ENCODE measurements around the gene PDHX. TPM values are rescaled to one million over a fixed set of nuclear protein-coding genes. Genes with fewer than 3 reads are reported as not detected.

PDHX gene
- total RNA-seq, 2 experiments from 2014 or later: 17.3 to 17.4 TPM

- no peak overlapping the region for H3K4me3 Mint-ChIP-seq
- no peaks in the 10 kb centered on the region for H3K4me1 ChIP-seq (ENCODE audit: insufficient read depth, low read length)
- peaks cover 6% of the 10 kb centered on the region for H3K4me1 Mint-ChIP-seq (ENCODE audit: low read depth)
- H3K4me3 ChIP-seq (ENCODE audit: low read length): no peak overlapping the region
- H3K27ac ChIP-seq (ENCODE audit: low read depth in 1 of 2, low read length in 2 of 2): no peak overlapping the region
- no peak overlapping the region for H3K27ac Mint-ChIP-seq
- no peaks in the 10 kb centered on the region for H3K27me3 ChIP-seq (ENCODE audit: control insufficient read depth in 1 of 2, insufficient read depth in 2 of 2, low read length in 2 of 2)
- CTCF ChIA-PET: no interaction called here
- H3K9me3 ChIP-seq (ENCODE audit: control insufficient read depth in 1 of 2, insufficient read depth in 1 of 2, low read length in 2 of 2): no peaks in the 10 kb centered on the region
- no peaks in the 10 kb centered on the region for H3K9me3 Mint-ChIP-seq
- no peaks in the 10 kb centered on the region for H3K27me3 Mint-ChIP-seq
- no peak for ATAC-seq (ENCODE audit: poor library complexity)
- no peak for TF ChIP-seq CTCF (IDR thresholded peaks at IDR 0.05)
- intact Hi-C loops (cut with DNase I, micrococcal nuclease): no loop called here
- POLR2A ChIA-PET: no interaction called here
- no peak for DNase-seq
- peaks cover 75% of the 10 kb centered on the region for H3K36me3 Mint-ChIP-seq (ENCODE audit: low read depth)
- H3K36me3 ChIP-seq (ENCODE audit: insufficient read depth, low read length): peaks cover 19% of the 10 kb centered on the region
These were observed 70.6 kb downstream of the PDHX start for GRCh38 chr11:34986883-34987520.

DNA sequence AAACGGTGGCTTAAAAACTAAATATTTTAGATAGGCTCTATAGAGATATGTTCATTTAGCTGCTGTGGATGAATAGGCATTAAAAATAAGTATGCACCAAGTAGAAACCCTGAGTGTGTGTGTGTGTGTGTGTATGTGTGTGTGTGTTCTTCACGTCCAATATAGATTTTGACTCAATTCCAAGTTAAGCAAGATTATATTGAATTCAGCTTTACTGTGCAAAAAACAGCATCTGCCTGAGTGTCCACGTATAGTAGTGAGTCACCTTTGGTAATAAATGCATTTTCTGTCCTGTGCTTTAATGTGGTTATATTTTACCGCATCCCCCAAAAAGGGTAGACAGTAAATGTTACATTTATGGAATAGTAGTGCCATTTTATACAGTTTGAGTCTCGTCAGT, 71.2 kb downstream of the PDHX start:
- H3K27me3 Mint-ChIP-seq: no peaks in the 10 kb centered on the region
- POLR2A ChIA-PET: no interaction called here
- no peaks in the 10 kb centered on the region for H3K9me3 Mint-ChIP-seq

GRCh38 chr11:34988294-34989255, 72.2 kb downstream of the PDHX start:
- intact Hi-C loops (cut with DNase I, micrococcal nuclease): no loop called here
- POLR2A ChIA-PET: no interaction called here
- Histone ChIP-seq H3K4me1 (ENCODE audit: insufficient read depth, low read length) (no peaks in the 10 kb centered on the region), H3K27ac (ENCODE audit: low read depth in 1 of 2, low read length in 2 of 2) (no peak overlapping the region), H3K36me3 (ENCODE audit: insufficient read depth, low read length) (peaks cover 19% of the 10 kb centered on the region), H3K4me3 (ENCODE audit: low read length) (no peak overlapping the region), H3K9me3 (ENCODE audit: control insufficient read depth in 1 of 2, insufficient read depth in 1 of 2, low read length in 2 of 2) (no peaks in the 10 kb centered on the region), H3K27me3 (ENCODE audit: control insufficient read depth in 1 of 2, insufficient read depth in 2 of 2, low read length in 2 of 2) (no peaks in the 10 kb centered on the region)
- H3K27me3 Mint-ChIP-seq: no peaks in the 10 kb centered on the region
- H3K9me3 Mint-ChIP-seq: no peaks in the 10 kb centered on the region
- TF ChIP-seq CTCF (IDR thresholded peaks at IDR 0.05): no peak
- ATAC-seq (ENCODE audit: poor library complexity): no peak
- no peak for DNase-seq
- peaks cover 67% of the 10 kb centered on the region for H3K36me3 Mint-ChIP-seq (ENCODE audit: low read depth)
- H3K4me3 Mint-ChIP-seq: no peak overlapping the region
- no peak overlapping the region for H3K27ac Mint-ChIP-seq
- CTCF ChIA-PET: no interaction called here
- H3K4me1 Mint-ChIP-seq (ENCODE audit: low read depth): peaks cover 6% of the 10 kb centered on the region

More for the DNA sequence above, 71.2 kb downstream of the PDHX start:
- DNase-seq (no peak), ATAC-seq (ENCODE audit: poor library complexity) (no peak)
- H3K27ac Mint-ChIP-seq: no peak overlapping the region
- H3K4me3 Mint-ChIP-seq: no peak overlapping the region
- H3K27me3 ChIP-seq (ENCODE audit: control insufficient read depth in 1 of 2, insufficient read depth in 2 of 2, low read length in 2 of 2): no peaks in the 10 kb centered on the region
- H3K9me3 ChIP-seq (ENCODE audit: control insufficient read depth in 1 of 2, insufficient read depth in 1 of 2, low read length in 2 of 2): no peaks in the 10 kb centered on the region
- no peaks in the 10 kb centered on the region for H3K4me1 ChIP-seq (ENCODE audit: insufficient read depth, low read length)
- H3K4me3 ChIP-seq (ENCODE audit: low read length): no peak overlapping the region
- peaks cover 19% of the 10 kb centered on the region for H3K36me3 ChIP-seq (ENCODE audit: insufficient read depth, low read length)
- intact Hi-C loops (cut with DNase I, micrococcal nuclease): no loop called here
- no peak for TF ChIP-seq CTCF (IDR thresholded peaks at IDR 0.05)
- CTCF ChIA-PET: no interaction called here
- no peak overlapping the region for H3K27ac ChIP-seq (ENCODE audit: low read depth in 1 of 2, low read length in 2 of 2)
- peaks cover 69% of the 10 kb centered on the region for H3K36me3 Mint-ChIP-seq (ENCODE audit: low read depth)
- H3K4me1 Mint-ChIP-seq (ENCODE audit: low read depth): peaks cover 6% of the 10 kb centered on the region

Data from CD4-positive, alpha-beta T cell (primary cell).